IMR-90 (cell line): ENCODE results near the gene ZNF763.
"Not testable (repeated sequence)": the region's sequence is repeated elsewhere in the genome, so short reads cannot be mapped to it uniquely, and the experiment has no call there.

Experiments
- BHLHE40 ChIP-seq: fragments of 150-350 bp; IDR thresholded peaks from 2 replicates; pipeline ENCODE4 v1.6.1; 2016; ENCODE audit warnings: mild to moderate bottlenecking, low read depth, low read length
- CEBPB ChIP-seq: IDR thresholded peaks from 2 replicates; pipeline ENCODE4 v1.6.1; 2012; ENCODE audit warnings: low read depth, low read length, improper control_type of control experiment
- CHD1 ChIP-seq: IDR thresholded peaks from 2 replicates; pipeline ENCODE4 v1.6.1; 2012; ENCODE audit warnings: low read depth, low read length, improper control_type of control experiment
- ELK1 ChIP-seq: fragments of 150-350 bp; IDR thresholded peaks from 2 replicates; pipeline ENCODE4 v1.6.1; 2016; ENCODE audit warnings: low read depth, mild to moderate bottlenecking, low read length, moderate library complexity, borderline replicate concordance
- MXI1 ChIP-seq: IDR thresholded peaks from 2 replicates; pipeline ENCODE4 v1.6.1; 2012; ENCODE audit warnings: low read depth, mild to moderate bottlenecking, low read length, moderate library complexity, borderline replicate concordance
- NFE2L2 ChIP-seq: fragments of 150-350 bp; IDR thresholded peaks from 2 replicates; pipeline ENCODE4 v1.6.1; 2016; ENCODE audit warnings: low read depth, mild to moderate bottlenecking, low read length
- POLR2A ChIP-seq: IDR thresholded peaks from 2 replicates; pipeline ENCODE4 v1.6.1; 2012; ENCODE audit warnings: mild to moderate bottlenecking, low read depth, low read length
- RAD21 ChIP-seq: IDR thresholded peaks from 2 replicates; pipeline ENCODE4 v1.6.1; 2012; ENCODE audit warnings: low read length, improper control_type of control experiment
- RCOR1 ChIP-seq: IDR thresholded peaks from 2 replicates; pipeline ENCODE4 v1.6.1; 2012; ENCODE audit warnings: mild to moderate bottlenecking, low read length, improper control_type of control experiment; ENCODE audit not compliant: insufficient replicate concordance
- RFX5 ChIP-seq: IDR thresholded peaks from 2 replicates; pipeline ENCODE4 v1.8.0; 2012; ENCODE audit warnings: low read depth, mild to moderate bottlenecking, low read length, moderate library complexity
- USF2 ChIP-seq: fragments of 150-350 bp; IDR thresholded peaks from 2 replicates; pipeline ENCODE4 v1.6.1; 2017; ENCODE audit warnings: mild to moderate bottlenecking, antibody characterized with exemption, low read length, low read depth
- TF ChIP-seq, protein P1 (sequence below): conservative IDR thresholded peaks from 2 replicates; pipeline ENCODE4 v1.5.1; 2012; ENCODE audit warnings: mild to moderate bottlenecking, low read depth, low read length, improper control_type of control experiment

GRCh38 chr19:11925651-11926187, 39.1 kb upstream of the ZNF763 start:
- TF ChIP-seq, protein P1, sequence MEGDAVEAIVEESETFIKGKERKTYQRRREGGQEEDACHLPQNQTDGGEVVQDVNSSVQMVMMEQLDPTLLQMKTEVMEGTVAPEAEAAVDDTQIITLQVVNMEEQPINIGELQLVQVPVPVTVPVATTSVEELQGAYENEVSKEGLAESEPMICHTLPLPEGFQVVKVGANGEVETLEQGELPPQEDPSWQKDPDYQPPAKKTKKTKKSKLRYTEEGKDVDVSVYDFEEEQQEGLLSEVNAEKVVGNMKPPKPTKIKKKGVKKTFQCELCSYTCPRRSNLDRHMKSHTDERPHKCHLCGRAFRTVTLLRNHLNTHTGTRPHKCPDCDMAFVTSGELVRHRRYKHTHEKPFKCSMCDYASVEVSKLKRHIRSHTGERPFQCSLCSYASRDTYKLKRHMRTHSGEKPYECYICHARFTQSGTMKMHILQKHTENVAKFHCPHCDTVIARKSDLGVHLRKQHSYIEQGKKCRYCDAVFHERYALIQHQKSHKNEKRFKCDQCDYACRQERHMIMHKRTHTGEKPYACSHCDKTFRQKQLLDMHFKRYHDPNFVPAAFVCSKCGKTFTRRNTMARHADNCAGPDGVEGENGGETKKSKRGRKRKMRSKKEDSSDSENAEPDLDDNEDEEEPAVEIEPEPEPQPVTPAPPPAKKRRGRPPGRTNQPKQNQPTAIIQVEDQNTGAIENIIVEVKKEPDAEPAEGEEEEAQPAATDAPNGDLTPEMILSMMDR = not testable (repeated sequence)
- TF ChIP-seq RFX5, MXI1, RAD21, USF2, RCOR1, POLR2A, NFE2L2, CHD1, BHLHE40, CEBPB, ELK1: not testable (repeated sequence)
